Measurements from ENCODE around the gene PGA4.

DNA sequence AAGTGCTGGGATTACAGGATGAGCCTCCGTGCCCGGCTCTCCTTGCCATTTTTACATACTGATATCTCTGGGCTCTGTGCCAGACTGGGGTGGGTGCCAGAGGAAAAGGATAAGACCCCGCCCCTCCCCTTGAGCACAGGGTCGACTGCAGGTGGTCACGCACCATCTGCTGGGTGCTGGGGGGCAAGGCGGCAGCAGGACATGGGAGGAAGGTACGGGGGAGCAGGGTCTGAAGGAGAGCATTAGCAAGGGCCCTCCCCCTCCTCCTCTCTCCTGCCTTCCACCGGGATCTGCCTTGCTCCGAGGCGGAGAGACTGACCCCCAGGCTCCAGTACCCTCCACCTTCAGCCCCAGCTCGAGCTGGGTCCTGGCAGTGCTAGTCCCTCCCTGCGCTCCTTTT lies 28.6 kb upstream of the PGA4 start:
- TF ChIP-seq, protein P1, sequence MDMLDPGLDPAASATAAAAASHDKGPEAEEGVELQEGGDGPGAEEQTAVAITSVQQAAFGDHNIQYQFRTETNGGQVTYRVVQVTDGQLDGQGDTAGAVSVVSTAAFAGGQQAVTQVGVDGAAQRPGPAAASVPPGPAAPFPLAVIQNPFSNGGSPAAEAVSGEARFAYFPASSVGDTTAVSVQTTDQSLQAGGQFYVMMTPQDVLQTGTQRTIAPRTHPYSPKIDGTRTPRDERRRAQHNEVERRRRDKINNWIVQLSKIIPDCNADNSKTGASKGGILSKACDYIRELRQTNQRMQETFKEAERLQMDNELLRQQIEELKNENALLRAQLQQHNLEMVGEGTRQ (IDR thresholded peaks at IDR 0.05), result no peak
- TF ChIP-seq, protein P2, sequence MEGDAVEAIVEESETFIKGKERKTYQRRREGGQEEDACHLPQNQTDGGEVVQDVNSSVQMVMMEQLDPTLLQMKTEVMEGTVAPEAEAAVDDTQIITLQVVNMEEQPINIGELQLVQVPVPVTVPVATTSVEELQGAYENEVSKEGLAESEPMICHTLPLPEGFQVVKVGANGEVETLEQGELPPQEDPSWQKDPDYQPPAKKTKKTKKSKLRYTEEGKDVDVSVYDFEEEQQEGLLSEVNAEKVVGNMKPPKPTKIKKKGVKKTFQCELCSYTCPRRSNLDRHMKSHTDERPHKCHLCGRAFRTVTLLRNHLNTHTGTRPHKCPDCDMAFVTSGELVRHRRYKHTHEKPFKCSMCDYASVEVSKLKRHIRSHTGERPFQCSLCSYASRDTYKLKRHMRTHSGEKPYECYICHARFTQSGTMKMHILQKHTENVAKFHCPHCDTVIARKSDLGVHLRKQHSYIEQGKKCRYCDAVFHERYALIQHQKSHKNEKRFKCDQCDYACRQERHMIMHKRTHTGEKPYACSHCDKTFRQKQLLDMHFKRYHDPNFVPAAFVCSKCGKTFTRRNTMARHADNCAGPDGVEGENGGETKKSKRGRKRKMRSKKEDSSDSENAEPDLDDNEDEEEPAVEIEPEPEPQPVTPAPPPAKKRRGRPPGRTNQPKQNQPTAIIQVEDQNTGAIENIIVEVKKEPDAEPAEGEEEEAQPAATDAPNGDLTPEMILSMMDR (IDR thresholded peaks at IDR 0.05), result no peak
- no peak for TF ChIP-seq EP300 (IDR thresholded peaks at IDR 0.05)
- no peak for TF ChIP-seq RCOR1 (IDR thresholded peaks at IDR 0.05; ENCODE audit: low read depth, low read length)
- no peak for TF ChIP-seq RNF2 (IDR thresholded peaks at IDR 0.05; ENCODE audit: borderline replicate concordance, low read depth)
- no peak for TF ChIP-seq MAX (IDR thresholded peaks at IDR 0.05)
- no peak for TF ChIP-seq CEBPB (IDR thresholded peaks at IDR 0.05)
- TF ChIP-seq POLR2A (IDR thresholded peaks at IDR 0.05; ENCODE audit: low read length), result no peak

All from A549 (cell line).